K562 (cell line): ENCODE data around the gene CHGA. TPM values are rescaled to one million over a fixed set of nuclear protein-coding genes. Genes with fewer than 3 reads are reported as not detected.

Experiments
- ATAC-seq: fragments of 200-7000 bp; cut with Tn5 transposase; 3 replicates; pipeline ENCODE4 v1.9.1; 2020; ENCODE audit warnings: moderate library complexity
- BruUV-seq: library from RNA; stranded (reverse); fragments of 400-500 nt; replicated peaks from 2 replicates; lab custom pipeline; 2021; lab: Mats Ljungman, UMichigan
- CTCF ChIA-PET: fragments of 300-600 bp; formaldehyde crosslinking; extraction: SDS; loops from one replicate; lab custom pipeline; 2021; ENCODE audit warnings: low intra/inter-chr PET ratio; lab: Yijun Ruan, JAX
- POLR2A ChIA-PET: fragments of 300-600, 350-650 bp; sonication (Branson Sonifier 250); formaldehyde crosslinking; extraction: SDS; loops from one replicate; lab custom pipeline; 2021; ENCODE audit warnings: antibody characterized with exemption, inconsistent platforms; lab: Yijun Ruan, JAX
- DNase-seq, 4 experiments: peaks; one replicate each; pipeline versions ENCODE4 v3.0.0 to v3.0.0-alpha.2; 2011 to 2018; ENCODE audit warnings: low spot score in 3 of 4, mixed read lengths in 3 of 4; ENCODE audit errors: extremely low read depth in 1 of 4
- FAIRE-seq: peaks from 2 replicates; lab custom pipeline; 2011; peaks lifted over from hg19 to GRCh38; lab: Jason Lieb, UNC
- H2AFZ ChIP-seq: 2 replicates; pipeline ENCODE4 v1.6.0; 2011; ENCODE audit warnings: low read depth, low read length, control low read depth, inconsistent platforms
- H3K27ac ChIP-seq: fragments of 200-600 bp; 3 replicates; pipeline ENCODE4 v1.8.0; 2011; ENCODE audit warnings: low read depth, mild to moderate bottlenecking, control low read depth, inconsistent platforms, low read length, moderate library complexity, mixed read lengths; ENCODE audit errors: extremely low read depth
- H3K27me3 ChIP-seq, 2 experiments: fragments of 300-600 bp in 1 of 2; 2 replicates in 1 of 2; 3 replicates in 1 of 2; pipeline versions ENCODE4 v1.6.0 to v1.8.0; 2011; ENCODE audit warnings: inconsistent platforms in 2 of 2, low read length in 2 of 2, mild to moderate bottlenecking in 1 of 2, mixed read lengths in 1 of 2, moderate library complexity in 1 of 2; ENCODE audit not compliant: control insufficient read depth in 2 of 2, insufficient read depth in 2 of 2
- H3K36me3 ChIP-seq: fragments of 300-600 bp; 3 replicates; pipeline ENCODE4 v1.8.0; 2011; ENCODE audit warnings: mild to moderate bottlenecking, low read length, inconsistent platforms; ENCODE audit not compliant: control insufficient read depth, insufficient read depth
- H3K4me1 ChIP-seq, 2 experiments: fragments of 200-600 bp in 1 of 2; replicated peaks in 1 of 2; 2 replicates in 1 of 2; 3 replicates in 1 of 2; pipeline versions ENCODE4 v1.5.1 to v1.8.0; 2011; ENCODE audit warnings: inconsistent platforms in 2 of 2, low read length in 2 of 2, mild to moderate bottlenecking in 1 of 2, mixed read lengths in 1 of 2, moderate library complexity in 1 of 2; ENCODE audit not compliant: control insufficient read depth in 2 of 2, insufficient read depth in 2 of 2
- H3K4me2 ChIP-seq: 2 replicates; pipeline ENCODE4 v1.6.1; 2011; ENCODE audit warnings: low read length, control low read depth, inconsistent platforms, mixed read lengths; ENCODE audit not compliant: insufficient read depth
- H3K4me3 ChIP-seq: fragments of 200-600 bp; sonication (generic), shearing (Covaris generic); 2 replicates; pipeline ENCODE4 v1.5.1; 2016; ENCODE audit warnings: control low read depth, inconsistent platforms
- H3K79me2 ChIP-seq: fragments of 200-600 bp; 3 replicates; pipeline ENCODE4 v1.8.0; 2011; ENCODE audit warnings: low read length, inconsistent platforms; ENCODE audit not compliant: control insufficient read depth, insufficient read depth
- H3K9ac ChIP-seq, 2 experiments: 2 replicates each; pipeline versions ENCODE4 v1.6.0 to v1.6.1; 2011; ENCODE audit warnings: low read depth in 2 of 2, low read length in 2 of 2, control low read depth in 1 of 2, inconsistent platforms in 1 of 2, mild to moderate bottlenecking in 1 of 2, mixed read lengths in 1 of 2; ENCODE audit not compliant: insufficient read depth in 1 of 2
- H3K9me1 ChIP-seq: one replicate; pipeline ENCODE4 v1.6.0; 2011; ENCODE audit warnings: inconsistent platforms, mild to moderate bottlenecking, low read length, moderate library complexity; ENCODE audit not compliant: control insufficient read depth, insufficient read depth
- H3K9me3 ChIP-seq: replicated peaks from 2 replicates; pipeline ENCODE4 v1.5.1; 2011; ENCODE audit warnings: low read depth, low read length, inconsistent platforms; ENCODE audit not compliant: control insufficient read depth, insufficient read depth
- H4K20me1 ChIP-seq: replicated peaks from 2 replicates; pipeline ENCODE4 v1.6.1; 2011; ENCODE audit warnings: low read length, inconsistent platforms, mixed read lengths; ENCODE audit not compliant: control insufficient read depth, insufficient read depth
- KLF1 ChIP-seq: fragments of 450-650 bp; IDR thresholded peaks from 2 replicates; pipeline ENCODE4 v1.6.1; 2016; ENCODE audit warnings: missing genetic modification characterization, missing compliant biosample characterization
- NBN ChIP-seq: fragments of 450-650 bp; IDR thresholded peaks from 2 replicates; pipeline ENCODE4 v1.6.1; 2016; ENCODE audit warnings: low read depth, mild to moderate bottlenecking
- NFIC ChIP-seq: fragments of 450-650 bp; IDR thresholded peaks from 2 replicates; pipeline ENCODE4 v1.6.1; 2017; ENCODE audit warnings: mild to moderate bottlenecking, inconsistent platforms
- POLR2B ChIP-seq: fragments of 450-650 bp; IDR thresholded peaks from 2 replicates; pipeline ENCODE4 v1.6.1; 2018; ENCODE audit warnings: low read depth; ENCODE audit not compliant: partially characterized antibody
- PTRF ChIP-seq: fragments of 450-650 bp; IDR thresholded peaks from 2 replicates; pipeline ENCODE4 v1.6.1; 2016; ENCODE audit warnings: mild to moderate bottlenecking, missing genetic modification characterization, missing compliant biosample characterization
- TBL1XR1 ChIP-seq, 2 experiments: IDR thresholded peaks; 2 replicates each; pipeline ENCODE4 v1.6.1; 2012; ENCODE audit warnings: improper control_type of control experiment in 2 of 2, low read length in 2 of 2, mild to moderate bottlenecking in 1 of 2
- UBTF ChIP-seq, 2 experiments: IDR thresholded peaks; 2 replicates each; pipeline ENCODE4 v1.6.1; 2012; ENCODE audit warnings: improper control_type of control experiment in 2 of 2, low read depth in 2 of 2, low read length in 2 of 2, borderline replicate concordance in 1 of 2
- XRCC4 ChIP-seq: IDR thresholded peaks from one replicate; pipeline ENCODE4 v1.6.1; 2011; ENCODE audit not compliant: insufficient read depth, insufficient read length; ENCODE audit errors: extremely low read depth
- ZBTB26 ChIP-seq: fragments of 450-650 bp; formaldehyde crosslinking; IDR thresholded peaks from 2 replicates; pipeline ENCODE4 v1.4.0; 2022; ENCODE audit warnings: missing genetic modification characterization
- ZNF197 ChIP-seq: fragments of 200-800 bp; sonication (Bioruptor generic); IDR thresholded peaks from 2 replicates; pipeline ENCODE4 v1.6.1; 2016; ENCODE audit warnings: low read depth, missing genetic modification characterization, missing compliant biosample characterization
- ZNF407 ChIP-seq: fragments of 450-650 bp; IDR thresholded peaks from 2 replicates; pipeline ENCODE4 v1.6.1; 2016; ENCODE audit warnings: low read depth
- ZNF79 ChIP-seq: fragments of 250-450 bp; sonication (Bioruptor Pico); IDR thresholded peaks from 2 replicates; pipeline ENCODE4 v1.4.0; 2020; ENCODE audit warnings: low read depth, mild to moderate bottlenecking, moderate library complexity
- WGBS: fragments of 100-300 bp; shearing (Covaris generic); methylation state at CpG from one replicate; pipeline ENCODE4 v1.1.6; 2016; ENCODE audit warnings: low coverage, mixed read lengths; ENCODE audit not compliant: insufficient coverage; ENCODE audit errors: missing lambda C conversion rate; 5-methylcytosine and 5-hydroxymethylcytosine counted together
- in situ Hi-C: fragments of 300-500 bp; cut with MboI; formaldehyde crosslinking; loops from 4 replicates; pipeline ENCODE4 v1.15.0; 2018; ENCODE audit warnings: inconsistent platforms, mixed read lengths
- intact Hi-C: fragments of 100-400 bp; cut with micrococcal nuclease; formaldehyde crosslinking; loops from 2 replicates; pipeline ENCODE4 v1.14.2; 2022
- polyA plus RNA-seq, 8 experiments: library from polyadenylated mRNA; depleted of rRNA in 4 of 8; stranded (reverse) in 5 of 8; unstranded in 3 of 8; fragments of >200 nt; fragmentation: Nextera tagmentation in 2 of 8; fragmentation: Illumina TruSeq in 1 of 8; extraction: Ambion mirVana in 2 of 8; extraction: Trizol in 1 of 8; gene quantifications; 2 replicates each; pipeline versions ENCODE4 v1.2.1 to v1.2.3, GENCODE V29; 2011 to 2014; ENCODE audit warnings: inconsistent platforms in 1 of 8, missing spikeins in 1 of 8
- total RNA-seq, 7 experiments: library from RNA; depleted of rRNA in 6 of 7; stranded (reverse); fragments of >200 nt in 6 of 7; fragmentation: Illumina TruSeq in 2 of 7; extraction: Trizol in 2 of 7; gene quantifications; 2 replicates each; pipeline versions ENCODE4 v1.2.1 to v1.2.3, GENCODE V29; 2011 to 2021; ENCODE audit warnings: low replicate concordance in 1 of 7

The CHGA gene
- total and polyA plus RNA-seq, 9 of the 15 experiments (the other 6 are each of a cell fraction or from before 2014, with no cell fraction given) = not detected

GRCh38 chr14:92935446-92935845 is 12.5 kb downstream of the CHGA start:
- H3K27ac ChIP-seq = no peak overlapping the region
- peaks cover 0 to 7% of the 10 kb centered on the region in 2 experiments; a peak in 2 of 5 replicates for H3K4me1 ChIP-seq
- in situ Hi-C loops (no loop called here), intact Hi-C loops (no loop called here)
- DNase-seq (no peak), FAIRE-seq (no peak), ATAC-seq (no peak)
- H3K4me3 ChIP-seq = no peak overlapping the region
- 76% methylated on average over 8 of the region's 11 CpGs for WGBS
- H3K36me3 ChIP-seq = no peaks in the 10 kb centered on the region
- no peak overlapping the region for H3K9ac ChIP-seq
- CTCF ChIA-PET = no interaction called here
- no peak overlapping the region for H2AFZ ChIP-seq
- H3K4me2 ChIP-seq = no peak overlapping the region
- H3K9me3 ChIP-seq = no peaks in the 10 kb centered on the region
- no peaks in the 10 kb centered on the region for H3K9me1 ChIP-seq
- no peaks in the 10 kb centered on the region; the same call in none of the 2 replicates for H4K20me1 ChIP-seq
- H3K27me3 ChIP-seq = no peaks in the 10 kb centered on the region
- no TSS peak for BruUV-seq
- H3K79me2 ChIP-seq = no peaks in the 10 kb centered on the region
- POLR2A ChIA-PET = no interaction called here
- TF ChIP-seq XRCC4 = no peak
- TF ChIP-seq NFIC = no peak
- TF ChIP-seq ZNF407 = no peak
- TF ChIP-seq NBN = no peak
- TF ChIP-seq KLF1 (tag) = no peak
- no peak for TF ChIP-seq ZNF197
- no peak for TF ChIP-seq POLR2B
- TF ChIP-seq UBTF (IDR thresholded peaks at IDR 0.05; ENCODE audit: borderline replicate concordance in 1 of 2, low read depth in 2 of 2, low read length in 2 of 2) = no peak
- no peak for TF ChIP-seq ZNF79 (CRISPR knock-in tag)
- TF ChIP-seq TBL1XR1 (IDR thresholded peaks at IDR 0.05; ENCODE audit: low read length in 2 of 2) = no peak
- no peak for TF ChIP-seq PTRF (tag)
- TF ChIP-seq ZBTB26 (CRISPR knock-in tag) = no peak
